HUES6 (cell line): Measurements from ENCODE around the gene CHAC1.
A peak's percentile ranks its signal among the peaks of the same experiment; 100 is the strongest.

Source experiments
- H3K27ac ChIP-seq: 2 replicates; pipeline ENCODE4 v1.7.0; 2013; ENCODE audit warnings: low read depth, mild to moderate bottlenecking, low read length, inconsistent platforms
- H3K27me3 ChIP-seq: 2 replicates; pipeline ENCODE4 v1.6.1; 2013; ENCODE audit warnings: low read length; ENCODE audit not compliant: control insufficient read depth, insufficient read depth
- H3K36me3 ChIP-seq: 2 replicates; pipeline ENCODE4 v1.6.1; 2013; ENCODE audit warnings: low read length; ENCODE audit not compliant: control insufficient read depth, insufficient read depth
- H3K4me1 ChIP-seq: 2 replicates; pipeline ENCODE4 v1.6.1; 2013; ENCODE audit warnings: low read length; ENCODE audit not compliant: control insufficient read depth, insufficient read depth
- H3K4me3 ChIP-seq: 2 replicates; pipeline ENCODE4 v1.5.1; 2013; ENCODE audit warnings: low read depth, low read length
- H3K9ac ChIP-seq: one replicate; pipeline ENCODE4 v1.6.1; 2013; ENCODE audit warnings: mild to moderate bottlenecking, low read length
- H3K9me3 ChIP-seq: 2 replicates; pipeline ENCODE4 v1.6.1; 2013; ENCODE audit warnings: low read depth, low read length; ENCODE audit not compliant: control insufficient read depth, insufficient read depth

Gene CHAC1

DNA sequence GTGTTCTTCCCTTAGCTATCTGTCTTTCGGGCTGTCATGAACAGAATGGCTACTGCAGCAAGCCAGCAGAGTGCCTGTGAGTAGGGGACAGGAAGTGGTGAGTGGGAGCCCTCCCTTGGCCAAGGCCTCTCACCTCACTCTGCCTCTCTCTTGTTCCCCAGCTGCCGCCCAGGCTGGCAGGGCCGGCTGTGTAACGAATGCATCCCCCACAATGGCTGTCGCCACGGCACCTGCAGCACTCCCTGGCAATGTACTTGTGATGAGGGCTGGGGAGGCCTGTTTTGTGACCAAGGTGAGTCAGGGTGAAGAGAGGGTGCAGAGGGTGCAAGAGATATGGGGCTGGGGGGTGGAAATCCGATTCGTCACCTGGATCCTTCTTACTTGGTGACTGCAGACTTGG lies 21.1 kb upstream of the CHAC1 start:
- peaks cover 25% of the 10 kb centered on the region for H3K4me1 ChIP-seq
- no peak overlapping the region for H3K4me3 ChIP-seq
- H3K27me3 ChIP-seq = peaks cover 97% of the 10 kb centered on the region
- no peaks in the 10 kb centered on the region for H3K9me3 ChIP-seq
- no peaks in the 10 kb centered on the region for H3K36me3 ChIP-seq
- no peak overlapping the region for H3K9ac ChIP-seq
- no peak overlapping the region for H3K27ac ChIP-seq

- Histone ChIP-seq H3K36me3 (no peaks in the 10 kb centered on the region), H3K9me3 (no peaks in the 10 kb centered on the region), H3K27ac (no peak overlapping the region), H3K4me3 (no peak overlapping the region), H3K27me3 (peaks cover 97% of the 10 kb centered on the region), H3K9ac (no peak overlapping the region), H3K4me1 (peaks cover 22% of the 10 kb centered on the region)
These were observed 20.4 kb upstream of the CHAC1 start for GRCh38 chr15:40932649-40933516.

GRCh38 chr15:40933517-40933902 lies 19.8 kb upstream of the CHAC1 start:
- H3K4me1 ChIP-seq = peaks cover 20% of the 10 kb centered on the region

GRCh38 chr15:40934457-40934856 lies 18.8 kb upstream of the CHAC1 start:
- Histone ChIP-seq H3K4me3 (no peak overlapping the region), H3K4me1 (peaks cover 15% of the 10 kb centered on the region), H3K9ac (no peak overlapping the region), H3K36me3 (no peaks in the 10 kb centered on the region), H3K9me3 (no peaks in the 10 kb centered on the region), H3K27me3 (peaks cover 81% of the 10 kb centered on the region), H3K27ac (no peak overlapping the region)

More at GRCh38 chr15:40933517-40933902, 19.8 kb upstream of the CHAC1 start:
- H3K27ac ChIP-seq = no peak overlapping the region
- no peaks in the 10 kb centered on the region for H3K36me3 ChIP-seq
- H3K27me3 ChIP-seq = peaks cover 91% of the 10 kb centered on the region
- no peaks in the 10 kb centered on the region for H3K9me3 ChIP-seq
- no peak overlapping the region for H3K4me3 ChIP-seq
- H3K9ac ChIP-seq = no peak overlapping the region

- Histone ChIP-seq H3K4me1 (peaks cover 15% of the 10 kb centered on the region), H3K27ac (no peak overlapping the region), H3K9me3 (no peaks in the 10 kb centered on the region)
These were observed 17.0 kb upstream of the CHAC1 start for GRCh38 chr15:40936234-40936708.

DNA sequence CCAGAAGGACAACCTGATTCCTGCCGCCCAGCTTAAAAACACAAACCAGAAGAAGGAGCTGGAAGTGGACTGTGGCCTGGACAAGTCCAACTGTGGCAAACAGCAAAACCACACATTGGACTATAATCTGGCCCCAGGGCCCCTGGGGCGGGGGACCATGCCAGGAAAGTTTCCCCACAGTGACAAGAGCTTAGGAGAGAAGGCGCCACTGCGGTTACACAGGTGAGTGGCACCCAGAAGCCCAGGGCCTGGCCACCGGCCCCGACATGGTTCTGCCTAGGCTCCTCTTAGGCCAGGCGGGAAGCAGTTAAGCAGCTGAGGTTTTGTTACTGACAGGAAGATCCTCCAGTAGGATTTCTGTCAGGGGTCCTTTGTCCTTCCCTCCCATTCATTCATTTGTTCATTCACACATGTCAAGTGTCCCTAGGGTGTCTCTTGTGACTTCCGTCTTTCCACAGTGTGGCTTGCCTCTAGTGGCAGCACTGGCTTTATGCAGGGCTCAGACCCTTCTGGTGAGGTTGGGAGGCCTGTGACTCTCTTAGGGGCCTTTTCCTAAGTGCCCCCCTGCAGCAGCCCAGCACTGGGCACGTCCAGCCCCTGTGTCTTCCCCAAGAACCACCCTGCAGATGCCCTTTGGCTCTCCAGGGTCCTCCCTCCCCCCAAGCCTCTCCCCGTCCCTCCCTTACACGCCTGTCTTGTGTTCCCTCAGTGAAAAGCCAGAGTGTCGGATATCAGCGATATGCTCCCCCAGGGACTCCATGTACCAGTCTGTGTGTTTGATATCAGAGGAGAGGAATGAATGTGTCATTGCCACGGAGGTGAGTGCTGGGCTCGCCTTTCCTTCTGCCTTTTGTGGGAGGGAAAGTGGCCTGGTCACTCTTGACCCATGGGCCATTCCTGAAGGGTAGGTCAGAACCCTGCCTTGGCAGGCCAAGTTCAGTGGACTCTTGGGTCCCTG lies 16.3 kb upstream of the CHAC1 start:
- H3K4me1 ChIP-seq = peaks cover 16% of the 10 kb centered on the region
- peaks cover 77% of the 10 kb centered on the region for H3K27me3 ChIP-seq
- H3K4me3 ChIP-seq = no peak overlapping the region
- H3K36me3 ChIP-seq = no peaks in the 10 kb centered on the region
- no peak overlapping the region for H3K9ac ChIP-seq
- no peaks in the 10 kb centered on the region for H3K9me3 ChIP-seq
- H3K27ac ChIP-seq = no peak overlapping the region

More at GRCh38 chr15:40936234-40936708, 17.0 kb upstream of the CHAC1 start:
- Histone ChIP-seq H3K36me3 (no peaks in the 10 kb centered on the region), H3K27me3 (peaks cover 81% of the 10 kb centered on the region), H3K9ac (no peak overlapping the region), H3K4me3 (no peak overlapping the region)

DNA sequence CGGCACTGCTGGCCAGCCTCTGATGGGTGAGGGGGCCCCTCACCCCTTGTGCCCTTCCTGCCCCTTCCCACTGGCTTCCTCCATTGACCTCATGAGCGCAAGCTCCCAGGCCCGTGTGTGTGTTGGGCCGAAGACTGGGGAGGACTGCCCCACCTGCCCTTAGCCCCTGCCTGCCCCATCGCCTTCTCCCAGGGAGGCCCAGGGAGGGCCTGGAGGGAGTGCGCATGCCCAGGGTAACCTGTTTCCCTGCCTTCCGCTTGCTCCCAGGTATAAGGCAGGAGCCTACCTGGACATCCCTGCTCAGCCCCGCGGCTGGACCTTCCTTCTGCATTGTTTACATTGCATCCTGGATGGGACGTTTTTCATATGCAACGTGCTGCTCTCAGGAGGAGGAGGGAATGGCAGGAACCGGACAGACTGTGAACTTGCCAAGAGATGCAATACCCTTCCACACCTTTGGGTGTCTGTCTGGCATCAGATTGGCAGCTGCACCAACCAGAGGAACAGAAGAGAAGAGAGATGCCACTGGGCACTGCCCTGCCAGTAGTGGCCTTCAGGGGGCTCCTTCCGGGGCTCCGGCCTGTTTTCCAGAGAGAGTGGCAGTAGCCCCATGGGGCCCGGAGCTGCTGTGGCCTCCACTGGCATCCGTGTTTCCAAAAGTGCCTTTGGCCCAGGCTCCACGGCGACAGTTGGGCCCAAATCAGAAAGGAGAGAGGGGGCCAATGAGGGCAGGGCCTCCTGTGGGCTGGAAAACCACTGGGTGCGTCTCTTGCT lies 15.3 kb upstream of the CHAC1 start:
- Histone ChIP-seq H3K4me3 (no peak overlapping the region), H3K27me3 (peaks cover 77% of the 10 kb centered on the region), H3K9ac (no peak overlapping the region), H3K27ac (no peak overlapping the region), H3K36me3 (no peaks in the 10 kb centered on the region), H3K4me1 (peaks cover 24% of the 10 kb centered on the region), H3K9me3 (no peaks in the 10 kb centered on the region)

DNA sequence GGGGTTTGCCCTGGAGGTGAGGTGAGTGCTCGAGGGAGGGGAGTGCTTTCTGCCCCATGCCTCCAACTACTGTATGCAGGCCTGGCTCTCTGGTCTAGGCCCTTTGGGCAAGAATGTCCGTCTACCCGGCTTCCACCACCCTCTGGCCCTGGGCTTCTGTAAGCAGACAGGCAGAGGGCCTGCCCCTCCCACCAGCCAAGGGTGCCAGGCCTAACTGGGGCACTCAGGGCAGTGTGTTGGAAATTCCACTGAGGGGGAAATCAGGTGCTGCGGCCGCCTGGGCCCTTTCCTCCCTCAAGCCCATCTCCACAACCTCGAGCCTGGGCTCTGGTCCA lies 14.8 kb upstream of the CHAC1 start:
- Histone ChIP-seq H3K4me1 (peaks cover 24% of the 10 kb centered on the region), H3K36me3 (no peaks in the 10 kb centered on the region), H3K27me3 (peaks cover 77% of the 10 kb centered on the region), H3K9me3 (no peaks in the 10 kb centered on the region), H3K27ac (no peak overlapping the region), H3K9ac (no peak overlapping the region), H3K4me3 (no peak overlapping the region)

- H3K27ac ChIP-seq = no peak overlapping the region
- H3K36me3 ChIP-seq = no peaks in the 10 kb centered on the region
- H3K9ac ChIP-seq = no peak overlapping the region
- no peaks in the 10 kb centered on the region for H3K9me3 ChIP-seq
- peaks cover 24% of the 10 kb centered on the region for H3K4me1 ChIP-seq
- peaks cover 74% of the 10 kb centered on the region for H3K27me3 ChIP-seq
- no peak overlapping the region for H3K4me3 ChIP-seq
These were observed 12.9 kb upstream of the CHAC1 start for GRCh38 chr15:40940296-40940801.

- Histone ChIP-seq H3K27ac (no peak overlapping the region), H3K9me3 (no peaks in the 10 kb centered on the region), H3K4me1 (peaks cover 24% of the 10 kb centered on the region), H3K9ac (peak overlapping the region; percentile 77), H3K27me3 (peaks cover 66% of the 10 kb centered on the region), H3K36me3 (no peaks in the 10 kb centered on the region), H3K4me3 (peak overlapping the region; percentile 58)
These were observed 12.2 kb upstream of the CHAC1 start for GRCh38 chr15:40941068-40941527.
